GM19438 (cell line): ENCODE measurements around the gene WDR31.
"Not testable (repeated sequence)": the region's sequence is repeated elsewhere in the genome, so short reads cannot be mapped to it uniquely, and the experiment has no call there.

Source experiments
- ATAC-seq: cut with Tn5 transposase; IDR thresholded peaks from one replicate; pipeline ENCODE4 v1.9.1; 2021; ENCODE audit warnings: low read depth; ENCODE audit not compliant: unreplicated experiment

The WDR31 gene

DNA sequence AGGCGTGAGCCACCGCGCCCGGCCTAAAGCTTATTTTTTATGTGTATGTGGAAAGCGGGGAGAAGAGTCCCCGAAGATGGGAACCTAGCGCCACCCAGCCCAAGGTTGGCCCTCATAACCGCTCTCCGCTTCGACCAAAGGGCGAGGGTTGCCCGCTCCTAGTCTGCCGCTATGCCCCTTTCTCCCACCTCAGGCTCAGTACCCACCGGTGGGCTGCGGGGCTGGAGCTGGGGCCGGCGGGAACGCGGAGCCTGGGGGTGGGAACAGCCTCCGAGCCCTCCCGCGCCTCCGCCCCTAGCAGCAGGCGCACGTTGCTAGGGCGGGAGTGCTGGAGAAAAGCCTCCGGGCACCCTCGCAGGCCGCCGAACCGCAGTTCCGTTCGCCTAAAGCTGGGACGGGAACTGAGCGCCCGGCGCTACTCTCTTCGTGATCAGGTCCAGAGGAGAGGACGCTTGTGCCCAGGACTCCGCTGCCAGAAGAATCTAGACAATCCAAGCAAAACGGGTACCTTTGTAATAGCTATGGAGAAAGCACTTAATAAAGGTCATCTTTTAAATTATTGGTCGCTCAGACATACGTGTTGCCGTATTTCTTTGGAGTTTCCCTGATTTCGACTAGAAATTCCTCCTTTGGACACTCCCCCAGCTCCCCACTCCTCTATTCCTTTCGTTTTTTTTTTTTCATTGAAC is at the start of gene WDR31:
TSS of gene WDR31 (minus strand) at position 265 of the 689 bp plus-strand sequence. CDS start 8,253 bp downstream, outside the sequence.
- peak; percentile 98 for ATAC-seq

DNA sequence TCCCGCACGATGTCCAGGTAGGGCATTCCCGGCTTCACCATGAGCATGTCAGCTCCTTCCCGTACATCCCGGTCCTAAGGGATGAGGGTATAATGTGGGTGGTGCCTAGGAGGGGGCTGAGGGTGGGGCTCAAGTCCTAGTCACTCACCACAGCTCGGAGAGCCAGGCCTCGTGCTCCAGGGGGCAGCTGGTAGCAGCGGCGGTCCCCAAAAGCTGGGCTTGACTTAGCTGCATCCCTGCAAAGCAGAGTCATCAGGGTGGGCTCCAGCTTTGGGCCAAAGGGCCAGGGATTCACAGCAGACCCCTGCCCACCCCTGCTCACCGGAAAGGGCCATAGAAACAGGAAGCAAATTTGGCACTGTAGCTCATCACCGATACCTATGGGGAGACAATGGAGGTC is 49.4 kb upstream of the WDR31 start:
- ATAC-seq: no peak

DNA sequence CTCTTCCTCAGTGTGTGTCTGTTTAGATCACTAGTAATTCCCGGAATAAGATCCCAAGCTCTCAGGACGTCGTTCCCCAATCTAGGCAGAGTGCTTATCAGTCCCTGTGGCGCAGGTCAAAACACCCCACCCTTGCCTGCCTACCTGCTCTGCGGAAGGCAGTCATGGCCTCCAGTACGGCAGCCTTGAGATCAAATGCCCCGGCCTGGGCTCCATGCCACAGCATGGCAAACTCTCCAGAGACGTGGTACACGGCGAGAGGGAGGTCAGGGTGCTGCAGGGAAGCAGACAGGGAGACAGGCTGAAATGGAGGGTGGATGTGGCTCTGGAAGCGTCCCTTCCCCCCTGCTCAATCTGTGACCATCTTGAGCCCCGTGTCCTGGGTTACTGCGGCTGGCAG is 48.8 kb upstream of the WDR31 start:
- no peak for ATAC-seq

DNA sequence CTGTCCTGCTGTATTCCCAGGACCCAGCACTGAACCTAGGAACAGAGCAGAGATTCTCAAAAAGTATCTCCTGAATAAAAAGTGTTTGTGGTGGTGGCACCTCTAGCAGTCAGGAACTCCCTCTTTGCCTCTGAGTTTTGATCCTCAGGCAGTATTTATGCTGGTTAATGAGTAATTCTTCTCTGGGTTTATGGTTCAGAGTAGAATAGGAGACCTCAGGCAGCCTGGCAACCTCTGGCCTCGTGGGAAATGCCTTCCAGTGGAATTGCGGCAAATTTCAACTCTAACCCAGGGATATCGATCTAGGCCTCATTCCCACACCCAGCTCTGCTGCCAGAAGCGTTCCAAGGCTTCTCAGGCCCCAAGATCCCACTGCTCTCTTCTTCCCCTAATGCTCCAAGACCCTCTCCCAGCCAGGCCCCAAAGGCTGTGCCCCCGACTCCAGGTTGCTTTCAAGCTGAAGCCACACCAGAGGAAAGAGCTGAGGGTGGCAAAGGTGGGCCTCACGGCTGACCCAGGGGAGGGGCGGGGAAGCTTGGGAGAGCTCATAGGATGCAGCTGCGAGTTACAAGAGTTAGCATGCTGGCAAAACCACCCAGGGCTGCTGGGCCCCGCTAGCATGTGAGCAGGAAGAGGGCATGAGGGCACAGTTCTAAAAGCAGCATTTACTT is 47.6 kb upstream of the WDR31 start:
- ATAC-seq: no peak

DNA sequence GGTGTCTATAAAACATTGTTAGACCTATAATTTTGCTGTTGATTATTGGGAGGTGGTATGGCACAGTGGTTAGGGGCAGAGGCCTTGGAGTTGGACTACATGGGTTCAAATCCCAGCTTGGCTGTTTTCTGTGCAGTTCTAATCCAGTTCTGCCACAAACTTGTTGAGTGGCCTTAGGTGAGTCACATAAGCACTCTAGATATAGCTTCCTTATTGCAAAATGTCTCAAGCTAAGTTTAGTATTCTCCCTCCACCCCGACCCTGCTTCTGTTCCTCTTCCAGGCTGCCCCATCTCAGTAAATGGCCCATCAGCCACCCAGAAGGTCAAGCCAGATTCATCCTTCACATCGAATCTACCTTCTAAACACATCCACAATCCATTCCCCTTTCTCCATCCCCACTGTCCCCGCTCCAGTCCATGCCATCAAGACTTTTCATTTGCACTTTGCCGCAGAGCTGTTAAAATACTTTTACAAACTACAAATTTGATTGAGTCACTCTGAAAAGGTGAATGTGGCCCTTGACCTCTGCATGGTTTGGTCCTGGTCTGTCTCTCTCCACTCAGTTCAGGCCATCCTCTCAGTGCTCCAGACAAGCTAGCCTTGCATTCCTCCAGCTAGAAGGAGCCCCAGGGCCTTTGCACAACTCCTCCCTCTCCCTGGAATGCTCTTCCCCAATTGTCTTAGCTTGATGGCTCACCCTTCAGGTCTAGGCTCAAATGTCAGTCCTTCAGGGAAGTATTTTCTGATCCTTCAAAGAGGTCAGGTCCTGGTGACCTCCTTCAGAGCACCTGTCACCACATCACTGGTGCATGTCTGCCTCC is 46.7 kb upstream of the WDR31 start:
- no peak for ATAC-seq

DNA sequence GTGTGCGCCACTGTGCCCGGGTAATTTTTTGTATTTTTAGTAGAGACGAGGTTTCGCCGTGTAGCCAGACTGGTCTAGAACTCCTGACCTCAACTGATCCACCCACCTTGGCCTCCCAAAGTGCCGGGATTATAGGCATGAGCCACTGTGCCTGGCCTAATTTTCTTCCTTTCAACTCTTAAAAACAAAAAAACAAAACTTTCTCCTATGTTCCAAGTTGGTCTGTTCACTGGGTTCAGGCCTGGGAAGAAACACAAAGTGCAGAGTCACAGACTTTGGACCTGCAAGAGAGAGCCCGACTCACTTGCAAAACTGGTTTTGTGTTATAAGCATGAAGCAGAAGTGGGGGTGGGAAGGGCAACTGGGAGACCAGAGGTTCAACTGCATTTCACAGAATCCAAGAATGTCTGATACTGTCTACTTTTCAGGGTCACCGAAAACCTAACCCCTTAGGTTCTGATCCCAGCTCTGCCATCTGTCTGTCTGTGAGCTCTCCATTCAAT is 41.9 kb upstream of the WDR31 start:
- no peak for ATAC-seq

DNA sequence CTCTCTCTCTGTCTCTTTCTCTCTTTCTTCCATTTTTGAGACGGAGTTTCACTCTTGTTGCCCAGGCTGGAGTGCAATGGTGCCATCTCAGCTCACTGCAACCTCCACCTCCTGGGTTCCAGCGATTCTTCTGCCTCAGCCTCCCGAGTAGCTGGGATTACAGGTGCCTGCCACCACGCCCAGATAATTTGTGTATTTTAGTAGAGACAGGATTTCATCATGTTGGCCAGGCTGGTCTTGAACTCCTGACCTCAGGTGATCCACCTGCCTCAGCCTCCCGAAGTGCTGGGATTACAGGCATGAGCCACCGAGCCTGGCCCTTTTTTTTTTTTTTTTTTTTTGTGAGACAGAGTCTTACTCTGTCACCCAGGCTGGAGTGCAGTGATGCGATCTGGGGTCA is 41.4 kb upstream of the WDR31 start:
- not testable (repeated sequence) for ATAC-seq

DNA sequence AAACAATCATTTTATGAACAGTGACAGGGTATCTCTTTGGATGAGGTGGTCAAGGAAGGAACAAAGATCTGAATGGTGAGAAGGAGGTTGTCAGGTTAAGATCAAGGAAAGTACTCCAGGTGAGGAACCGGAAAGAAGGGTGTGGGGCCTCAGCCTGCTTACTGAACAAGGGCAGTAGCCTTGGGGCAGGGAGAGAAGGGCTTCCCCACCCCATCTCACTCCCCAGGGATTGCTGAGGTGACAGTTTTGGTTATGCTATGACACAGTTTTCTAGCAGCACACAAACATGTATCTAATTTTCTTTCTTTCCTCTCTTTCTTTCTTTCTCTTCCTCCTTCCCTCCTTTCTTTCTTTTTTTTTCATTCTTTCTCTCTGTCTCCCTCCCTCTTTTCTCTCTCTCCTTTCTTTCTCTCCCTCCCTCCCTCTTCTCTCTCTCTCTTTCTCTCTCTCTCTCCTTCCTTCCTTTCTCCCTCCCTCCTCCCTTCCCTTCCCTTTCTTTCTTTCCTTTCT is 40.8 kb upstream of the WDR31 start:
- peak; percentile 59 for ATAC-seq

DNA sequence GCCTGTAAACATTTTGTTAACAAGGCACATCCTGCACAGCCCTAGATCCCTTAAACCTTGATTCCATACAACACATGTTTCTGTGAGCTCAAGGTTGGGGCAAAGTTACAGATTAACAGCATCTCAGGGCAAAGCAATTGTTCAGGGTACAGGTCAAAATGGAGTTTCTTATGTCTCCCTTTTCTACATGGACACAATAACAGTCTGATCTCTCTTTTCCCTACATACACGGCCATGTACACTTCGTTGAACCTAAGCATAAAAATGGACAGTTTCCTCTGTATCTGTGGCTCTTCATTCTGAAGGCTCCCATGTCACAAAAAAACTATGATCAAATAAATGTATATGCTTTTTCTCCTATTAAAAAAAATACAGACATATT is 39.7 kb upstream of the WDR31 start:
- not testable (repeated sequence) for ATAC-seq

DNA sequence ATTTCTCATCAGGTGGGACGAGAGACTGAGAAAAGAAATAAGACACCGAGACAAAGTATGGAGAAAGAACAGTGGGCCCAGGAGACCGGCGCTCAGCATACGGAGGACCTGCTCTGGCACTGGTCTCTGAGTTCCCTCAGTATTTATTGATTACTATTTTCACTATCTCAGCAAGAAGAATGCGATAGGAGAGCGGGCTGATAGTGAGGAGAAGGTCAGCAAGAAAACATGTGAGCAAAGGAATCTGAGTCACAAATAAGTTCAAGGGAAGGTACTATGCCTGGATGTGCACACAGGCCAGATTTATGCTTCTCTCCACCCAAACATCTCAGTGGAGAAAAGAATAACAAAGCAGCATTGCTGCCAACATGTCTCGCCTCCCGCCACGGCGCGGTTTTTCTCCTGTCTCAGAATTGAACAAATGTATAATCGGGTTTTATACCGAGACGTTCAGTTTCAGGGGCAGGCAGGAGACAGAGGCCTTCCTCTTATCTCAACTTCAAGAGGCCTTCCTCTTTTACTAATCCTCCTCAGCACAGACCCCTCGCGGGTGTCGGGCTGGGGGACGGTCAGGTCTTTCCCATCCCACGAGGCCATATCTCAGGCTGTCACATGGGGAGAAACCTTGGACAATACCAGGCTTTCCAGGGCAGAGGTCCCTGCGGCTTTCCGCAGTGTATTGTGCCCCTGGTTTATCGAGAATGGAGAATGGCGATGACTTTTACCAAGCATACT is 39.2 kb upstream of the WDR31 start:
- ATAC-seq: not testable (repeated sequence)

DNA sequence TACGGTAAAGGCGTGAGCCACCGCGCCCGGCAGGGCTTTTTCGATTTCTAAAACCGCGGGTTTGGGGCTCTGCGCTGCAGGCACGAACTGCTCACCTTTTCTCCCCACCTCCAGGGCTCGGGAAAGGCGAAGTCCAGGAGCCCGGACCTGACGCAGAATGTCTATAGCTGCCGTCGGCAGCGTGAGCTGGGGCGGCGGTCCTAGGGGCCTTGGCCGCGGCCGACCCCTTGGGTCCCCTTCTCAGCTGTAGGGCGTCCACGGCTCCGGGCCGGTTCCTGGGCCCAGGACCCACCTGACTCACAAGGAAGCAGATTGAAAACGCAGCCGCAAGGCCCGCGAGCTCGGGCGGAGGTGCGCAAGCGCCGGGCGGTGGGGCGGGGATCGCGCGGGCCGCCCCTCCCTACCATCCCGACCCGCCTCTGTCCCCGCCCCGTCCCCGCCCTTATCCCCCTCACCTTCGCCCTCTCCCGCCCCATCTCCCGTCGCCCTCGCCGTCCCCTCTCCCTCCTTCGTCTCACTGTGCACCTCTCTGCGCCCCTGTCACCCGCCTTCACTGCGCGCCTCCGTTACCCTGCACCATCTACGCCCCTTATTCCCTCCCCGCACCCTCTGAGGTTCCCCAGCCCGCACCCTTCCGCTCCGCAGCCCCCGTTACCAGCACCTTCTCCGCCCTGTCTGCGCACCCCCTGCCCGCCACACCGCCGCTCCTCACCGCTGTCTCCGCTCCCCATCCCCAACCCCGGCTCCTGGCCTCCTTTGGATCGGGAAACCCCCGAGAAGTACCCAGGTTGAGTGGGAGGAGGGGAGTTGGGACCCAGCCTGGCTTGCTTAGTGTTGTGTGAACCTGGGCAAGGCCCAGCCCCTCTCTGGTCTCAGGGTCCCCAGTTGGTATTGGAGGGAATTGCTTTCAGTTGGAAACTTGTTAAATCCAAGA is 36.8 kb upstream of the WDR31 start, which contains the start of gene HDHD3:
TSS of gene HDHD3 (minus strand) at position 353 of the 934 bp plus-strand sequence. CDS start 2,632 bp downstream, outside the sequence.
- peak; percentile 73 for ATAC-seq

DNA sequence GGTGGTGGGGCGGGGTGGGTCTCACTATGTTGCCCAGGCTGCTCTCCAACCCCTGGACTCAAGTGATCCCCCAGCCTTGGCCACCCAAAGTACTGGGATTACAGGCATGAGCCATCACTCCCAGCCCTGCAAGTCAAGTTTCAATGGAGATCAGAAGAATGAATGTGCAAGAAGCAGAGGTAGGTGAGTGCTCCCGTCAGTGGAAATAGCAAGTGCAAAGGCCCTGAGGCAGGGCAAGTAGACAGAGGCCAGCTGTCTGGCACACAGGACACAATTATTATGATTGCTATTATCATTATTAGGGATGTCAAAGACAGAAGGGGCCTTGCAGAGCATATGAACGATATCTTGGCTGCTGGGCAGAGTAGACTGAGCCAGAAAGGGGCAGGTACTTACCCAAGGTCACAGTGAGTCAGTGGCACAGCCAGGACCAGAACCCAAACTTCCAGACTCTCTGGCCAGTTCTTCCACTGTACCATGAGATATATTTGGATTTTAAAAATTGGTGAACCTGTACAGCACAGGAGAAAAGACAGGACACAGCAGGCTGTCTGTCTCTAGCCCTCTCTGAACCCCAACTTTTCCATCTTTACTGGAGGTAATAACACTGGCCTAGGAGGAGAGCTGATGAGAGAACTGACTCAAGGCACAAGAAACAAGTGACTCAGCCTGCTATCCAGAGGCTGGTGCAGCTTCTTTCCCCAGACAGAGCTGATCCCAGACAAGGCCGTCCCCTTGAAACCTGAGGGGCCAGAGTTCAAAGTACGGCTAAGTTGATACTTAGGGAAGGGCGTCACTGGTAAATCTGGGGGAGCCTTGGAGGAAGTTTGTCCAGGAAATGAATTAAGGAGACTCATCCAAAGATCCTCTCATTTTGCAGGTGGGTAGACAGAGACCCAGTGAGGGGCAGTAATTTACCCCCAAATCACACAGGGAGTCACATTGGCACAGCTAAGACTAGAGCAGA is 35.3 kb upstream of the WDR31 start:
- ATAC-seq: no peak

DNA sequence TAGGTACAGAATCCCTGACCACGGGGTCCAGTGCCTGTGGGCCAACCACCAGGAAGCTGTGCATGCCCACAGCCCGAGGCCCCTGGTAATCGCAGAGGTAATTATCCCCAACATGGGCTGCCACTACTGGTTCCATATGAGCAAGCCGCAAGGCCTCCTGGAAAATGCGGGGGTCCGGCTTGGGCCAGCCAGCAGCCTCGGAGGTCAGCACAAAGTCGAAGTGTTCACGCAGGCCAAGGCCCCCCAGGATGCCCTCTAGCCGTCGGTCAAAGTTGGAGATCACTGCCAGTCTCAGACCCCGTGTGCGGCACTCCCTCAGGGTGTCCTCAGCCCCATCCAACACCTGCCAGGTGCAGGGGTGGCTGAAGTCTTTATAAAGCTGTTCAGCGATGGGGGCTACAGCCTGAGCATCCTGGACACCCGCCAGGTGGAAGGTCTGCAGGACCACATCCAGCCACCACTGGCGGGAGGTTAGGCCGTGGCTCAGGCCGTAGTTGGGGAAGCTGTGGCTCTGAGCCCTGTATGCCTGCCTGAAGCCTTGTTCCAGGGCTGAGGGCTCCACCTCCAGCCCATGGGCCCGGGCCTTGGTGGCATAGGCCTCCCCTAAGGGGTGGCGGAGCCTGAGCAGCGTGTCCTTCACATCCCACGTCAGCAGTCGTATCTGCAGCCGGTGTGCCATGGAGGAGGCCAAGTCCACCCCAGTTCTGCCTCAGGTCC is 33.8 kb upstream of the WDR31 start:
- ATAC-seq: no peak

DNA sequence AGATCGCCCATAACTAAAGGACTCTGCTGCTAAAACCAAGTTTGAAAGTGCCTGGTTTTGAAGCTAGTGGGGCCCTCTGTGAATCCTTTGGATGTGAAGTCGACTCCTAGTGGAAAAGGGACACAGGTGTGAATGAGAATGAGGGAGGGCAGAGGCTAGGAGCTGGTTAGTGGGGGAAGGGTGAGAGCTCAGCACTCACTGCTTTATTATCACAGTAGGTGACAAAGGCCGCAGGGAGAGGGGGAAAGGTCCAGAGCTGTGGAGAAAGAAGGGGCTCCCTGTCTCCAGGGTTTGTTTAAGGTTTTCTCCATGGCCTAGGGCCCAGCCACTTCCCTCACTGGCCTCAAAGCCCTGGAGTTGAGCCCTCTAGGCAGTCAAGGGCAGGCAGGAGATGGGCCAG is 33.2 kb upstream of the WDR31 start:
- no peak for ATAC-seq

DNA sequence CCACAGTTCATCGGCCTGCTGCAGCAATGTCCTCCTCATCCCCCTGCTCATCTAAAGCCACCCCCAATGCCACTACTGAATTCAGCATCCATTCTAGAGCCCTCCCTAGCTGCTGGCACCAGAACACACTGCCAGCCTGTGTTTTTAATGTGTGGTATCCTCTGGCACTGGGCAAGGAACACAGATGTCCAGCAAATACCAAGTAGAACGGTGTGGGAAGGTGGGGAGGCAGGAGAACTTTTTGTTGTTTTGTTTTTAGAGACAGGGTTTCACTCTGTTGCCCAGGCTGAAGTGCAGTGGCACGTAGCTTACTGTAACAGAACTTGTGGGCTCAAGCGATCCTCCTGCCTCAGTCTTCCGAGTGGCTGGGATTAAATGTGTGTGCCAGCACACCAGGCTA is 32.0 kb upstream of the WDR31 start:
- no peak for ATAC-seq

DNA sequence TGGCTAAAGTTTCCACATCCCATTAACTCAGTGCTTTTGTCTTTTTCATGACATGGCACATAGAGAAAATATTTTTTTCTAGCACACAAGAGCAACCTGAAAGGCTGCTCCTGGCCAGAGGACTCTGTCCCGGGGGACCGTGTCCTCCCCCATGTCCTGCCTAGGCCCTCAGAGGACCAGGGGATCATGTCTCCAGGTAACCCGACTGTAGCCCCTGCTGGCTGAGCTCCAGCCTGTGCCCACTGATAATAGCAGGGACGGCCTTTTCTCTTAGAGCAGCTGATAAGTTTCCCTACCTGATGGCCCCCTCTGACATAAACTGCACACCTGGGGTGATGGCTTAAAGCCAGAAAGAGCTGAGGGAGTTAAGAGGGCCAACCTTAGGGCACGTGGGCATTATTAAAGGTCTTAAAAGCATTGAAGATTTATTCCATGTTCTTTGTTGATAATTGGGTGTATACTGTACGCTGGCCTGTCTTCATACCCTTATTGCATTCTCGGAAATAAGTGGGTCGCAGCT is 30.8 kb upstream of the WDR31 start:
- ATAC-seq: no peak

DNA sequence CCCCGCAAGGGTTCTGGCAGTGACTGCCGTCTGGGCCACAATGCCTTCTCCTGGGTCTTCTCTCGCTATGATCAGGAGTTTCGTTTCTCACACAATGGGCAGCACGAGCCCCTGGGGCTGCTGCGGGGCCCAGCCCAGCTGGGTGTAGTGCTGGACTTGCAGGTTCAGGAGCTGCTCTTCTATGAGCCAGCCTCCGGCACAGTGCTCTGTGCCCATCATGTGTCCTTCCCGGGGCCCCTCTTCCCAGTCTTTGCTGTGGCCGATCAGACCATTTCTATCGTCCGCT is 29.7 kb upstream of the WDR31 start:
- ATAC-seq: no peak
